C4-2B (cell line): ENCODE measurements around the gene MAN1A1.

Source experiments
- H3K27ac ChIP-seq: fragments of 450-650 bp; 2 replicates; pipeline ENCODE4 v1.5.1; 2017
- ZFX ChIP-seq: fragments of 450-650 bp; IDR thresholded peaks from 2 replicates; pipeline ENCODE4 v1.6.1; 2017
- TF ChIP-seq, protein P1 (sequence below): fragments of 450-650 bp; conservative IDR thresholded peaks from 2 replicates; pipeline ENCODE4 v1.5.1; 2017; ENCODE audit warnings: mild to moderate bottlenecking

MAN1A1 gene

DNA sequence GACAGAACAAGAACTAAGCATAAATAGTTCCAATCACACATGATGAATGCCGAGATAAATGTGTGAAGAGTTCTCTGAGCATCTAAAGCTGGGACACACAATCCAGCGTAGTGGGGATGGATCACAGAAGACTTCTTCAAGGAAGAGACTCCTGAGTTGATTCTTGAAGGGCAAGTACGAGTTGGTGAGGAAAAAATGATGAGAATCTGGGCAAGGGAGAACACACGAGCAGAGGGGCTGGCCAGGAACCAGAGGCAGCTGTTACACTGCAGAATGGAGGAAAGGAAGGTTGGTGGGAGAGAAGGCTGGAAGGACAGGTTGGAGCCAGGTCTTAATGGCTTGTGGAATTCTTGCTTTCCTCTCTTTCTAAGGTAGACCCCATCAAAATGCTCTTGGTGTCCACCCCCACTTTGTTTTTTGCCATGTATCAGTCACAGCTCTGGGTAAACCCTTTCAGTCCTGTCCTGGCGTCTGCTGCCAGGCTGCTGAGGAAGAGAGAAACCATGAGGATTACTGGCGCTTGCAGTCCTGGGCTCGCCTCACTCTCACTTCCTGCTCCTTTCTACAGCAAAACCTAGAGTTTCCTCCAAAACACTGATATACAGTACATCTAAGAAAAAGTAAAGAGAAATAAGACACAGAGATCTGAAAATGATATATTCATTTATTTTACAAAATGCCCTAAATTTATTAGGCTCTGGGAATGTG is 143.5 kb downstream of the MAN1A1 start:
- no peak overlapping the region for H3K27ac ChIP-seq

DNA sequence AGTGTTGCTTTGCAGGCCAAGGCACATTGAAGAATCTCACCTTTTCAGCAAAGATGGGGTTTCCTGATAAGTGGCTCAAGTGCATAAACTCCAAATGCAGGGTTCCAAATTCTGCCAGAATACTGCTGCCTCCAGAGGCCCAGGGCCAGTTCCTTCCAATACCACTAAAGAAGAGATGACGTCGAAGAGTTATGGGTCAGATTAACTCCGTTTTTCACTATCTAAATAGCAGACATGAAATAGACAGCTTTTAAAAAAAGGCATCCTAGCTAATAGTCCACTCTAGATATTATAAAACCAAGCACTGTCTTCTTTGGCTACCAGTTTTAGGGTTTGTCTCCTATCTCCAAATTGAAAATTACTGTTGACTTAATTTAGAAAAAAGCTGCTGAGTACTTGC is 144.8 kb downstream of the MAN1A1 start:
- no peak for TF ChIP-seq ZFX
- TF ChIP-seq, protein P1, sequence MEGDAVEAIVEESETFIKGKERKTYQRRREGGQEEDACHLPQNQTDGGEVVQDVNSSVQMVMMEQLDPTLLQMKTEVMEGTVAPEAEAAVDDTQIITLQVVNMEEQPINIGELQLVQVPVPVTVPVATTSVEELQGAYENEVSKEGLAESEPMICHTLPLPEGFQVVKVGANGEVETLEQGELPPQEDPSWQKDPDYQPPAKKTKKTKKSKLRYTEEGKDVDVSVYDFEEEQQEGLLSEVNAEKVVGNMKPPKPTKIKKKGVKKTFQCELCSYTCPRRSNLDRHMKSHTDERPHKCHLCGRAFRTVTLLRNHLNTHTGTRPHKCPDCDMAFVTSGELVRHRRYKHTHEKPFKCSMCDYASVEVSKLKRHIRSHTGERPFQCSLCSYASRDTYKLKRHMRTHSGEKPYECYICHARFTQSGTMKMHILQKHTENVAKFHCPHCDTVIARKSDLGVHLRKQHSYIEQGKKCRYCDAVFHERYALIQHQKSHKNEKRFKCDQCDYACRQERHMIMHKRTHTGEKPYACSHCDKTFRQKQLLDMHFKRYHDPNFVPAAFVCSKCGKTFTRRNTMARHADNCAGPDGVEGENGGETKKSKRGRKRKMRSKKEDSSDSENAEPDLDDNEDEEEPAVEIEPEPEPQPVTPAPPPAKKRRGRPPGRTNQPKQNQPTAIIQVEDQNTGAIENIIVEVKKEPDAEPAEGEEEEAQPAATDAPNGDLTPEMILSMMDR: no peak
- no peak overlapping the region for H3K27ac ChIP-seq

More for the DNA sequence above, 143.5 kb downstream of the MAN1A1 start:
- no peak for TF ChIP-seq ZFX
- TF ChIP-seq, protein P1: no peak

DNA sequence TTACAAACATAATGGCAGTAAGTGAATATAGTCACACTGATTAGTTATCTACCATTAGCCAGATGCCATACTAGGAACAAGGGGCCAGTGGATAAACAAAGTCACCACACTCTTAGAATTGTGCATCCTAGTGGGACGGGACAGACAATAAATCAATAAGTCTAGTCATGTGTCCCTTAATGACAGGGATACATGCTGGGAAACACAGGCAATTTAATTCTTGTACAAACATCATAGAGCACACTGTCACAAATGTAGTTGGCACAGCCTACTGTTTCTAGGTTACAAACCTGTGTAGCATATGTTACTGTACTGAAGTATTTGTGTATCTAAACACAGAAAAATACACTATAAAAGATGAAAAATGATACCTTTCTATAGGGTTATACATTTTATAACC is 148.1 kb downstream of the MAN1A1 start:
- H3K27ac ChIP-seq: no peak overlapping the region
- no peak for TF ChIP-seq ZFX
- TF ChIP-seq, protein P1: no peak

DNA sequence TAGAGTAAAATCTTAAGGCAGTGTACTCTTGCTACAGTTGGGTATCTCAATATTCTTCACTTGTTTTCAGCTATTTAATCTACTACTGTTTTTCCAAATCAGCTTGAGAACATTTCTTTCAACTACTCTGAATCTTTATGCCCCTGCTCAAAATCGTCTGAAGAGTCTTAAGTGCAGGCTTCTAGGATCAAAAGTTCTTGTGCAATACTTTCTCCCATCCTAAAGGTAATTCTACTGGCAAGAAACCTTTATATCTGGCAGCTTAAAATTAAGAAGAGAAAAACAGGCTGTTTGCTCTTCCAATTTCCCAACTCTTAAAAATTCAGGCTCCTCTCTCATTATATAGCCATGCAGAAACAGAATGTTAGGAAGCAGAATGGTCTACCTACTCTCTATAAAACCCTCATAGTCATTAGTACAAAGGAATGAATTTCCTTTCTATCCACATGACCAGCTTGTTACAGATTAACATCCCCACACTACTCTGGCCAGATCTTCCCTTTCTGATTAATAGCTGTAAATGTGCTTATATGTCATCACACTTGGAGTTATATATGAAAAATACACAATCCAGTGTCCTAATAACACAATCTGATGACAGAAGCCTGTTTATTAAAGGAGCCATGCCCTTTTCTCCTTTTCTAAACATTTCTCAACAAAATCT is 148.9 kb downstream of the MAN1A1 start:
- H3K27ac ChIP-seq: no peak overlapping the region
- TF ChIP-seq, protein P1: no peak
- TF ChIP-seq ZFX: no peak

DNA sequence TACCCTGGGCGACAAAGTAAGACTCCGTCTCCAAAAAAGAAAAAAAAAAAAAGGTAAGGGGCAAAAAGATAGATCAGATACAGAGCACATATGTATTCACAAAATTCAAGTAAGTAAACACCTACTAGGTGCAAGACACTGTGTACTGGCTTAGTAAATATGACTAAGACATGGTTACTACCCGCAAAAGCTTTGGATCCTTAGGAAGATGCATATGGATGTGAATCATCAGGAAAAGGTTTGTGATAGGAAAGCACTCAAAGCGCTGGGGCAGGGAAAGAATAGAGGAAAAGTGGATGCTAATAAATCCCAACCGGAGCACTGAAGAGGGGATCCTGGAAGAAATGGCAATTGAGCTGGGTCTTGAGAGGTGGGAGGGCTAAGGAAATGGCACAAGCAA is 152.3 kb downstream of the MAN1A1 start:
- no peak for TF ChIP-seq ZFX
- H3K27ac ChIP-seq: no peak overlapping the region

DNA sequence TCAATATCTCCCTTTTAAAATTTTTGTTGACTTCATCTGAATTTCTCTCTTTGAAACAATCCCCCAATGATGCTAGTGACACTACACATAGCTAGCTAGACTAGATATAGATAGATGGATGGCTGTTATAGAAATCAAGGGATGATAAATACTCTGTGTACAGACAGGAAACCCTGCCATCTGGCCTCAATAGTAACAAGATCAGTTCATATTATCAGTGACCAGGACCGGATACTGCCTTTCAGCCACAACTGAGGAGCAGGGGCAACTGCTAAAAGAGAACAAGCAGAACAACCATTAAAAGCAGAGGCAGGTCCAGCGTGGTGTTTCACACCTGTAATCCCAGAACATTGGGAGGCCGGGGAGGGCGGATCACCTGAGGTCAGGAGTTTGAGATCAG is 152.8 kb downstream of the MAN1A1 start:
- no peak overlapping the region for H3K27ac ChIP-seq
- TF ChIP-seq ZFX: no peak
- TF ChIP-seq, protein P1: no peak

DNA sequence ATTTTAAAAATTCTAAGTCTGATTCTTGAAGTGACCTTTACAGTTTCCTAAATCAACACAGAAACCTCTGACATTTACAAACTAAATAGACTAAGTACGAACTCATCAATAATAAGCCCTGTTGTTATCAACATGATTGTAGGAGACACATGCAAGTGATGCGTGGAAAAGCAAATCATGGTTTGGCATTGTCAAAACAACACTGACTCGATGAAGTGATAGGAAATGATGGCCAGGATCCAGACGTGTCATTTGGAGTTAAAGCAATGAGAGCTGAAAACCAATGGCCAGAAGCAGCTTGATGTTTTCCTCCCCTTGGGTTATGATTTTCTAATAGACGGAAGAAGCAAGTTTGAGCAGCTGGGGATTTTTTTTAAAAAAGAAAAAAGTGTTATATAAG is 153.7 kb downstream of the MAN1A1 start:
- H3K27ac ChIP-seq: no peak overlapping the region
- no peak for TF ChIP-seq ZFX
- TF ChIP-seq, protein P1: no peak

DNA sequence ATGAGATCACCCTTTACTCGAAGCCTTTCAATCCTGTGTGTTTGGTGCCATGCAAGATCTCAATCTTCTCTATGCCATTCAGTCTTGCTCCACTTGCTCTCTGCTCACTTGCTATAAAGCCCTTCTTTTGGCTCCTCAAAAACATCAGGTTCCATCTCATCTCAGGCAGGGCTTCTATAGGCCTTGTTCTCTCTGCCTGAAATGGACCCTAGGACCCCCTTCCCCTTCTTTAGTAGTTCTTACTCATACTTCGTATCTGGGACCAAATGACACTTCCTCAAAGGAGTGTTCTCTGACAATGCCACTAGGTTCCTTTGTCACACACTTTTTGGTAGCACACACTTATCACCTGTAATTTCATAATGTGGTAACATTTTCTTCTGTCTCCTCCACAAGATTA is 154.4 kb downstream of the MAN1A1 start:
- TF ChIP-seq, protein P1: no peak
- TF ChIP-seq ZFX: no peak
- no peak overlapping the region for H3K27ac ChIP-seq
